DMS114 treated with DMSO at 0.1 percent for 48 hours (cell line): ENCODE data around the gene FAM200B.

Experiments used
- DNase-seq: peaks from one replicate; lab custom pipeline; 2025; ENCODE audit not compliant: unreplicated experiment; lab: John Stamatoyannopoulos, UW

FAM200B gene

GRCh38 chr4:15668566-15669435, 12.8 kb upstream of the FAM200B start:
- DNase-seq, result no peak

GRCh38 chr4:15670576-15670975, 11.1 kb upstream of the FAM200B start:
- no peak for DNase-seq

GRCh38 chr4:15672101-15672500, 9.5 kb upstream of the FAM200B start:
- DNase-seq, result no peak

- no peak for DNase-seq
Measured at GRCh38 chr4:15673337-15673736, 8.3 kb upstream of the FAM200B start.

GRCh38 chr4:15674046-15674445, 7.6 kb upstream of the FAM200B start:
- DNase-seq, result no peak

DNA sequence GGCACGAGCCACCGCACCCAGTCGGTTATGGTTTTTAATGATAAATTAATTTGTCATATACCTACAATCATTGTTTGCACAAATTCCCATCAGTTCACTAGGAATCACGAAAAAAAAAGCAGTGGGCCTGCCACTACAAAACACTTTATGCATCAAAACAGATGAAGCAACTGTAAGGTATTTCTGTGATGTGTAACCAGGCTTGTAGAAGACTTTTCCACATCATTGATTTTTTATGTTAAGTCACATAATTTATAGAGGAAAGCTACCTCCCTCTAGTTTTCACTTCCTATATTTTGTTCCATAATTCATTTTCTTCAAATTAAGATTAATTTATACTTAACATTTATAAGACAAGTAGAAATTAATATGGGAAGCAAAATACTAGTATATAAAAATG, 6.7 kb upstream of the FAM200B start:
- no peak for DNase-seq

- no peak for DNase-seq
Measured at GRCh38 chr4:15675356-15675755, 6.3 kb upstream of the FAM200B start.

- no peak for DNase-seq
Measured at GRCh38 chr4:15676039-15676438, 5.6 kb upstream of the FAM200B start.

GRCh38 chr4:15676899-15677298, 4.7 kb upstream of the FAM200B start:
- no peak for DNase-seq

DNA sequence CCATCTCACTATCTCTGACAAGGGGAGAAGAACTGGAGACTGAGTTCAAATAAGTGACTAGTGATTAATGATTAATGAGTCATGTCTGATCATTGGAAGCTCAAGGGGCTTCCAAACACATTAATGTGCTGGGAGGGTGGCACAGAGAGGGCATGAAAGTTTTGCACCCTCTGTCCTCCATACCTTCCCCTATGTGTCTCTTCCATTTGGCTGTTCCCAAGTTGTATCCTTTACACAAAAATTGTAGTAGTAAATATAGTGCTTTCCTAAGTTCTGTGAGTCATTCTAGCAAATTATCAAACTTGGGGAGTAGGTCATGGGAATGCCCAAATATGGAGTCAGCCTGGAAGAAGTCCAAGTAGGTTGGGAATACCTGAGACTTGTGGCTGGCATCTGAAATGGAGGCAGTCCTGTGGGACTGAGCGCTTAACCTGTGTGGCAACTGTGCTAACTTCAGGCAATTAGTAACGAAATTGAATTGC, 4.1 kb upstream of the FAM200B start:
- DNase-seq, result no peak

DNA sequence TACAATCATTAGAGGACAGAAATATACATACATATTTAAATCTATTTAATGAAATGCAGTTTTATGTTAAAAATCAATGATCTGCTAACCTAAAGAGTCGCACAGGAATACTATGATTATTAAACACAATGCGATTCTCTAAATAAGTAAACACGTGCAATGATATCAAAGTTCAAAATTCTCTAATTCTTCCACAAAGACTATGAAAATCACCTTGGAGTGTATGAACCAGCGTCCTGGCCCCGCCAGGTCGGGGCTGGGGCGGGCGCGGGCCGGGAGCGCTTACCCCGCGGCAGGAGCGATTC, 608 bp upstream of the FAM200B start:
- DNase-seq, result no peak

DNA sequence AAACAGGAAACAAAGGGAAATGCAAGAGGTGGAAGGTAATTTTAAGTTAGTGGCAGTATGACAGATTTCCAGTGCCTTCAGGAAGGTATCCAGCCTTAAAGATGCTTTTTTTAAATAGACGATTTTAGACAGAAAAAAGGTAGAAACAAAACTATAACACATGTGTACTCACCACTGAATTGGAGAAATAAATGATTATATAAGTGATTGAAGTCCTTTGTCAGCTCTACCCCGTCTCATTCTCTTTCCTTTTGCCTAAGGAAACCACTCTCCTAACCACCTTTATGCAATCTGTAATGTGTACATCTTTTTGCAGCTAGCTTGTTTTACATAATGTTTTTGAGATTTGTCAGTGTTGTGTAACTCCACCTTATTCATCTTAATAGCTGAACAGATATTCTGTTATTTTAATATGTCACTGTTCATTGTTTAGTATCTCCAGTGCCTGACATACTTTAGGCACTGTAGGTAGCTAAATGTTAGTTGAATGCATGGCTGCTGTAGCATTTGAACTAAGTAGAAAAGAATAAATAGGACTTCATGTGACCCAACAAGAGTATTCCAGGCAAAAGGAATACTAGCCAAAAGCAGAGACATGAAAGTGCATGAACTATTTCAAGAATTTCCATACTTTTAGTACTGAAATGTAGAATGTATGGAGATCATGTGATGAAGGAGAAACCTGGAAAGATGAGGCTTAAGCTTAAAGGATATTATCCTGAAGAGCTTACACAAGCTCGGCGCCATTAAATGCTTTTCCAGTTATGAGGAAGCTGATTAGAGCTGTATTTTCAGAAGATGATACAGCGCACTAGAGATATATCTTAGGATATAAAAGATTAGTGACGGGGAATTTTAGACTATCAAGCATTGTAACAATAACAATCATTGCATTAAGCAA, 865 bp downstream of the FAM200B start:
- no peak for DNase-seq

- no peak for DNase-seq
Measured at GRCh38 chr4:15683143-15683495, 1.5 kb downstream of the FAM200B start.

GRCh38 chr4:15684498-15684897, 2.9 kb downstream of the FAM200B start:
- no peak for DNase-seq

GRCh38 chr4:15688051-15688450, 6.4 kb downstream of the FAM200B start:
- DNase-seq, result no peak

GRCh38 chr4:15689540-15689939, 7.9 kb downstream of the FAM200B start:
- no peak for DNase-seq

- DNase-seq, result no peak
Measured at GRCh38 chr4:15690020-15690809, 8.6 kb downstream of the FAM200B start.

DNA sequence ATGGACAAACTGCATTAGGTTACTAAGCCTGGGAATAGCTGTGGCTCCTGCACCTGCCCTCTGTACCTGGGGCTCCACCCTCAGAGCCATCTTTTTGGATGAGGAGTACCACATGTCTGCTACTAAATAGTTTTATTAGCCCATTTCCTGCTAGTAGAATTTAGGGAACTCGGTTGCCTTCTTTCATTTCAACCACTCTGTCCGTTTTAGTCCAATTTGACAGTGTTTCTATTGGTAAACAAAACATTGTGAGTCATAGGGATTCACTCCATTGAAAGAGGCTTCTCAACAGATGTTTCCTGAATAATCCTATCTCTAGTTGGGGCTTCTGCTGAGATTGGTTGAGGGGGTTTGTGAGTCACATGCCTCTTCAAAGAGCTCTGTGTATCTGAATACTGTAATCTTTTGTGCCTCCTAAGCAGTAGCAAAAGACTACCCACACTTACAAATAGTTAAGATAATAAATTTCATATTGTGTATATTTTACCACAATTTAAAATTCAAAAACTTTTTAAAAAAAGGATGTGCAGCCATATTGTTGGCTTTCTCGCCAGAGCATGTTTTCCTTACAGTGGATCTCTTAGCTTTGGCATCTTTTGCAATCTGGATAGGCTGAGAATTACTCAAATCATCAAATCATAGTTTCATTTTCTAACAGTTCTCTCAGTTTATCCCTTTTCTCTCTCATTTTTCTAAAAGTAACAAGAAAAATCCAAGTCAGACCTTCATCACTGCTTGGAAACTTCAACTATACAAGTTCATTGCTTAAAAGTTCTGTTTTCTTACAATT, 9.9 kb downstream of the FAM200B start:
- DNase-seq, result no peak

DNA sequence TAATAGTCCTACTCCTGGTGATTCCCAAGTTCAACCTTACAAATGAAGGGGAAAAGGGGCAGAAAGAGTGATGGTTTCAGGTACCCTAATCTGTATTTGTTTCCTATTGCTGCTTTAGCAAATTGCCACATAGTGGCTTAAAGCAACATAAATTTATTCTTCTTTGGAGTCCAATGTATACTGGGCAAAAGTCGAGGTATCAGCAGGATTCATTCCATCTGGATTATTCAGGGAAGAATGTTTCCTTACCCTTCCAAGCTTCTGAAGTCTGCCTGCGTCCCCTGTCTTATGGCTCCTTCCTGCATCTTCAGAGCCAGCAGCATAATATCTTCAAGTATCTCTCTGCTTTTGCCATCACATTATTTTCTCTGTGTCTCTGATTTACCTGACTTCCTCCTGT, 11.0 kb downstream of the FAM200B start:
- no peak for DNase-seq

- no peak for DNase-seq
Measured at GRCh38 chr4:15694431-15694830, 12.8 kb downstream of the FAM200B start.
